Measurements from ENCODE around the gene KIF24.
"Not testable (repeated sequence)": the region's sequence is repeated elsewhere in the genome, so short reads cannot be mapped to it uniquely, and the experiment has no call there.

The KIF24 gene

DNA sequence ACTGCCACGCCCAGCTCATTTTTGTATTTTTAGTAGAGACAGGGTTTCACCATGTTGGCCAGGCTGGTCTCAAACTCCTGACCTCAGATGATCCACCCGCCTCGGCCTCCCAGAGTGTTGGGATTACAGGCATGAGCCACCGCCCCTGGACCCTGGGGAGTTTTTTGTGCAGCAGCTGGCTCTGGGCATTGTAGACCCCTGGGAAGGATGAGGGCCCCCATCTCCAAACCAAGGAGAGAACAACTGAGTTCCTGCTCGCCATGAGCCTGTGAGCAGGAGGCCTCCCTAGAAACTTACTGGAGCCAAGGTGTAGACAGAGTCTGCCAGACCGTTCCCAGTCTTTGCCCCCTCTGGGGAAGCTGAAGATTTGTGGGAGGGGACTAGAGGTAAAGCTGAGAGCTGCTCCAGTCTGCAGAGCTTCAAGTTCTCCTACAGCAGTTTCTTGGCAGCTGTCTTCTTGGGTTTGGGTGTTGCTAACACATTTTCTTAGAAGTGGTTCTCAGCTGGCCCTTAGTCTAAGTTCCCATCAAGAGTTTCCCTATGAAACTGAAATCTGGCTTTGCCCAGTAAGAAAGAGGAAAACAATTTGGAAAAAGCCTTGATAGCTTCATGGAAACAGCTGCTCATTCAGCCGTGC lies 12.7 kb upstream of the KIF24 start:
- Histone ChIP-seq H3K27me3 (ENCODE audit: control insufficient read depth in 2 of 2, insufficient read depth in 2 of 2, low read length in 2 of 2) (no peaks in the 10 kb centered on the region), H3K9ac (ENCODE audit: low read depth in 1 of 2, low read length in 2 of 2) (no peak overlapping the region), H3K36me3 (ENCODE audit: control insufficient read depth in 2 of 2, insufficient read depth in 2 of 2, low read length in 2 of 2) (peaks cover 29 to 35% of the 10 kb centered on the region in 2 donors), H3K4me1 (ENCODE audit: control insufficient read depth in 2 of 2, insufficient read depth in 2 of 2, low read length in 2 of 2) (no peaks in the 10 kb centered on the region), H3K27ac (ENCODE audit: low read depth in 2 of 2, low read length in 2 of 2) (no peak overlapping the region), H3K9me3 (ENCODE audit: control insufficient read depth in 2 of 2, low read length in 2 of 2) (no peaks in the 10 kb centered on the region), H3K4me3 (ENCODE audit: low read length in 2 of 2) (no peak overlapping the region)

DNA sequence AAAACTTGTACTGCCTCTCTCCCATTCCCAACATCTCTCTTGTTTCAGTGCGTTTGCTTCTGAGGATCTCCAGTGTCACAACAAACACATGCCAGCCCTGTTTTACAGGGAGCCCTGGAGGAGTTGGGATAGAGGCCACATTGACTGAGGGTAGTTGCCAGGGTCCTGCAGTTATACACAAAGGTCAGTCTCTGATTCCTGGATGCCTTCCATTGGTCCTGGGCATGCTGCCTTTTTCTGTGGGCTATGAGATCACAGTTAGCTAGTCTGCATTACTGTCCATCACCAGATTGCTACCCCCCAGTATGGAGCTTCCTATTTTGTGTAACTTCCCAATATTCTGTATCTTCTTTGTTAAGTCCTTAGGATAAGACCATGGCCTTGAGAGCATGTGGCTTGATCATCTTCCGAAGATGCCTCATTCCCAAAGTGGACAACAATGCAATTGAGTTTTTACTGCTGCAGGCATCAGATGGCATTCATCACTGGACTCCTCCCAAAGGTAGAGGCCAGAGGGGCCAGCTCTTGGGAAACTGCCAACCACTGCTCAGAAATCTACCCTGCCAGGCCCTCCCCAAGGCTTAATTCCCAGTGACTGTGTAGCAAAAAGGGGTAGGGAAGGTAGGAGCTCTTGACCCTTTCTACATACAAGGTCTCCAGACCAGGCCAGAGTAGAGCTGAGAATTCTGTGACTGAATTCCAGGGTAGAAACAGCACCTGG lies 9.8 kb upstream of the KIF24 start:
- Histone ChIP-seq H3K4me1 (ENCODE audit: control insufficient read depth in 2 of 2, insufficient read depth in 2 of 2, low read length in 2 of 2) (no peaks in the 10 kb centered on the region), H3K9ac (ENCODE audit: low read depth in 1 of 2, low read length in 2 of 2) (no peak overlapping the region), H3K36me3 (ENCODE audit: control insufficient read depth in 2 of 2, insufficient read depth in 2 of 2, low read length in 2 of 2) (peaks cover 29 to 35% of the 10 kb centered on the region in 2 donors)

DNA sequence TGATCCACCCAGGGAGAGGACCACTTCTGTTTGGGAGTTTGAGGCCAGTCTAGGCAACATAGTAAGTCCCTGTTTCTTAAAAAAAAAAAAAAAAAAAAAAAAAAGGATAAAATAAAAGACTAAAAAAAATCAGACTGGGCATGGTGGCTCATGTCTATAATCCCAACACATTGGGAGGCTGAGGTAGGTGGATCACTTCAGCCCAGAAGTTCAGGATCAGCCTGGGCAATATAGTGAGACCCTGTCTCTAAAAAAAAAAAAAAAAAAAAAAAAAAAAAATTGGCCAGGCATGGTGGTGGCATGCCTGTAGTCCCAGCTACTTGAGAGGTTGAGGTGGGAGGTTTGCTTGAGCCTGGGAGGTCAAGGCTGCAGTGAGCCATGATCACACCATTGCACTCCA lies 9.0 kb upstream of the KIF24 start:
- not testable (repeated sequence) for H3K4me1 ChIP-seq (ENCODE audit: control insufficient read depth in 2 of 2, insufficient read depth in 2 of 2, low read length in 2 of 2); H3K27ac ChIP-seq (ENCODE audit: low read depth in 2 of 2, low read length in 2 of 2); H3K9ac ChIP-seq (ENCODE audit: low read depth in 1 of 2, low read length in 2 of 2); H3K9me3 ChIP-seq (ENCODE audit: control insufficient read depth in 2 of 2, low read length in 2 of 2); H3K4me3 ChIP-seq (ENCODE audit: low read length in 2 of 2); H3K27me3 ChIP-seq (ENCODE audit: control insufficient read depth in 2 of 2, insufficient read depth in 2 of 2, low read length in 2 of 2)
- H3K36me3 ChIP-seq (ENCODE audit: control insufficient read depth in 2 of 2, insufficient read depth in 2 of 2, low read length in 2 of 2): peaks cover 21 to 30% of the 10 kb centered on the region in 2 donors

More for the DNA sequence above, 9.8 kb upstream of the KIF24 start:
- H3K27ac ChIP-seq (ENCODE audit: low read depth in 2 of 2, low read length in 2 of 2): no peak overlapping the region
- no peaks in the 10 kb centered on the region for H3K9me3 ChIP-seq (ENCODE audit: control insufficient read depth in 2 of 2, low read length in 2 of 2)
- no peaks in the 10 kb centered on the region for H3K27me3 ChIP-seq (ENCODE audit: control insufficient read depth in 2 of 2, insufficient read depth in 2 of 2, low read length in 2 of 2)
- H3K4me3 ChIP-seq (ENCODE audit: low read length in 2 of 2): no peak overlapping the region

DNA sequence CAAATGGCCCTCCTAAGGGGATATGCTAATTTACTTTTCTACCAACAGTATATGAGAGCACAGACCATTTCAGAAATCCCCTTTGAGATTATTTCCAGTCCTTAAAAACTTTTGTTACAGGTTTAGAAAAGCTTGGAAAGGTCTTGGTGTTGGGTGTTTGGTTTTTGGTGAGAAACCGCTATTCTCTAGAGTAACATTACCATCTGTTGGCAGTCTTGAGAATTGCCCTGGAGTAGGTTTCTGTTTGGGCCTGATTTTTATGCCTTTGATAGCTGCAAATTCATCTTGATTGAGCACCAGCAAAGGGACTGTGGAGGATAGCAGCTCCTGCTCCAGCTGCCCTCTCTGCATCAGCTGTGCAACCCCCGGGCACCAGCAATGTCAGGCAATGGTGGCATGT lies 8.3 kb upstream of the KIF24 start:
- no peak overlapping the region for H3K9ac ChIP-seq (ENCODE audit: low read depth in 1 of 2, low read length in 2 of 2)
- no peak overlapping the region for H3K4me3 ChIP-seq (ENCODE audit: low read length in 2 of 2)
- H3K9me3 ChIP-seq (ENCODE audit: control insufficient read depth in 2 of 2, low read length in 2 of 2): no peaks in the 10 kb centered on the region
- peaks cover 20 to 27% of the 10 kb centered on the region in 2 donors for H3K36me3 ChIP-seq (ENCODE audit: control insufficient read depth in 2 of 2, insufficient read depth in 2 of 2, low read length in 2 of 2)
- no peaks in the 10 kb centered on the region for H3K27me3 ChIP-seq (ENCODE audit: control insufficient read depth in 2 of 2, insufficient read depth in 2 of 2, low read length in 2 of 2)
- H3K27ac ChIP-seq (ENCODE audit: low read depth in 2 of 2, low read length in 2 of 2): no peak overlapping the region
- no peaks in the 10 kb centered on the region for H3K4me1 ChIP-seq (ENCODE audit: control insufficient read depth in 2 of 2, insufficient read depth in 2 of 2, low read length in 2 of 2)

DNA sequence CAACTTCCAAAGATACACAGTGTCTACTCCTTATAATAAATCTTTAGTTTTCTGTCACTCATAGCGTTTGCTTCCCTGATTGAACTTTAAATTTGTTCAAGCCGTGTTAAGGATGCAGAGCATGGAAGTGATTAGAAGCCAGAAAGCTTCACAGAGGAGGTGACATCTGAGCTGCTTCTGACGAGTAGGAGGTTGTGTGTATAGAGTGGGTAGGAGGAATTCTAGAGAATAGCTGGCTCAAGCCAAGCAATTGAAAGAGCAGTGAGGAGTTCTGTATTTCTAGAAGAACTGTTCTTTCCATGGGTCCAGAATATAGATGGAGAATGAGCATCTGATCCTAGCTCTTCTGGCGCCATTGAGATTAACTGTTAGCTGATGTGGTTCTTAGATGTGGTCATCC lies 6.3 kb upstream of the KIF24 start:
- Histone ChIP-seq H3K4me1 (ENCODE audit: control insufficient read depth in 2 of 2, insufficient read depth in 2 of 2, low read length in 2 of 2) (peaks cover 0 to 2% of the 10 kb centered on the region in 2 donors), H3K9ac (ENCODE audit: low read depth in 1 of 2, low read length in 2 of 2) (no peak overlapping the region), H3K27ac (ENCODE audit: low read depth in 2 of 2, low read length in 2 of 2) (no peak overlapping the region)

DNA sequence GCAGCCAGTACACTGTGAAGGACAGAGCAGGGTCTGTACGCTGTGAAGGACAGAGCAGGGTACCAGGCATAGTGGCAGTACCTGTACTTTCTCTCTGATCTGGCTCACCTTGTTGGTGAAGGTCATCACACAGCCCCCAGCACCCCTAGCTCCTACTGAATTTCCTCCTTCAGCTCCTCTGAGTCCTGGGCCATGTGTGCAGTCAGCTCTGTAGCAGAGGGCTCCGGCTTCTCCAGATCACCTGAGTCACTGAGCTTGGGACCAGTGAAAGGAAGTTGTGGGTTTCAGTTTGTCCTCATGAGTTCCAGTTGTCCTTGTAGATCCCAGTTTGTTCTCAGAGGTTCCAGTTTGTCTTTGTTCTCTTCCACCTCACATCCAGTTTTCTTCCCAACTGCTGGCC lies 5.8 kb upstream of the KIF24 start:
- no peak overlapping the region for H3K4me3 ChIP-seq (ENCODE audit: low read length in 2 of 2)
- H3K27ac ChIP-seq (ENCODE audit: low read depth in 2 of 2, low read length in 2 of 2): no peak overlapping the region
- H3K9ac ChIP-seq (ENCODE audit: low read depth in 1 of 2, low read length in 2 of 2): no peak overlapping the region
- no peaks in the 10 kb centered on the region for H3K9me3 ChIP-seq (ENCODE audit: control insufficient read depth in 2 of 2, low read length in 2 of 2)
- peaks cover 0 to 5% of the 10 kb centered on the region in 2 donors for H3K4me1 ChIP-seq (ENCODE audit: control insufficient read depth in 2 of 2, insufficient read depth in 2 of 2, low read length in 2 of 2)
- peaks cover 9 to 13% of the 10 kb centered on the region in 2 donors for H3K36me3 ChIP-seq (ENCODE audit: control insufficient read depth in 2 of 2, insufficient read depth in 2 of 2, low read length in 2 of 2)
- H3K27me3 ChIP-seq (ENCODE audit: control insufficient read depth in 2 of 2, insufficient read depth in 2 of 2, low read length in 2 of 2): no peaks in the 10 kb centered on the region

More for the DNA sequence above, 6.3 kb upstream of the KIF24 start:
- H3K9me3 ChIP-seq (ENCODE audit: control insufficient read depth in 2 of 2, low read length in 2 of 2): no peaks in the 10 kb centered on the region
- no peaks in the 10 kb centered on the region for H3K27me3 ChIP-seq (ENCODE audit: control insufficient read depth in 2 of 2, insufficient read depth in 2 of 2, low read length in 2 of 2)
- H3K4me3 ChIP-seq (ENCODE audit: low read length in 2 of 2): no peak overlapping the region
- H3K36me3 ChIP-seq (ENCODE audit: control insufficient read depth in 2 of 2, insufficient read depth in 2 of 2, low read length in 2 of 2): peaks cover 12 to 15% of the 10 kb centered on the region in 2 donors

DNA sequence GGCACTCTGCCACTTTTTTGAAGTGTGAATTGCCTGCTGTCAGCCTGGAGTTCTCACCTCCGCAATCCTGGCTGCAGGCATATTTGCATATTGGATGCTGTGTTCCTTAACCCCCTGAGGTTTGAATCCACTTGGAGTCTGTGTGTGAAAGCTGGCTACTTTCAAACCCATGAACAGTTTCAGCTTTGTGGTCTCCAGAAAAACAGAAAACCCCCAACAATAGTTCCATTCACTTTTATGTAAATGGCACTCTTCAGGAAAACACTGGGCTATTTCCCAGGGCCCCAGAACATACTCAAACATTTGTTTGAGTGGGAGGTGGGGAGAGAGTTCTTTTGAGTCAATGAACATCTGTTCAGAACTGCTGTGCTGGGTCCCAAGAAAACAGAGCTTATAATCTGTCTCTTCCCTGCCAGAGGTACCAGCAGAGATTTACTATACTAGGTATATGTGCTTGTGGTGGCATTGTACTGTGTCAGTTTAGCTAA lies 5.3 kb upstream of the KIF24 start:
- Histone ChIP-seq H3K27ac (ENCODE audit: low read depth in 2 of 2, low read length in 2 of 2) (no peak overlapping the region), H3K36me3 (ENCODE audit: control insufficient read depth in 2 of 2, insufficient read depth in 2 of 2, low read length in 2 of 2) (peaks cover 9 to 10% of the 10 kb centered on the region in 2 donors), H3K9ac (ENCODE audit: low read depth in 1 of 2, low read length in 2 of 2) (no peak overlapping the region), H3K27me3 (ENCODE audit: control insufficient read depth in 2 of 2, insufficient read depth in 2 of 2, low read length in 2 of 2) (no peaks in the 10 kb centered on the region), H3K4me3 (ENCODE audit: low read length in 2 of 2) (no peak overlapping the region), H3K9me3 (ENCODE audit: control insufficient read depth in 2 of 2, low read length in 2 of 2) (no peaks in the 10 kb centered on the region), H3K4me1 (ENCODE audit: control insufficient read depth in 2 of 2, insufficient read depth in 2 of 2, low read length in 2 of 2) (peaks cover 0 to 5% of the 10 kb centered on the region in 2 donors)

DNA sequence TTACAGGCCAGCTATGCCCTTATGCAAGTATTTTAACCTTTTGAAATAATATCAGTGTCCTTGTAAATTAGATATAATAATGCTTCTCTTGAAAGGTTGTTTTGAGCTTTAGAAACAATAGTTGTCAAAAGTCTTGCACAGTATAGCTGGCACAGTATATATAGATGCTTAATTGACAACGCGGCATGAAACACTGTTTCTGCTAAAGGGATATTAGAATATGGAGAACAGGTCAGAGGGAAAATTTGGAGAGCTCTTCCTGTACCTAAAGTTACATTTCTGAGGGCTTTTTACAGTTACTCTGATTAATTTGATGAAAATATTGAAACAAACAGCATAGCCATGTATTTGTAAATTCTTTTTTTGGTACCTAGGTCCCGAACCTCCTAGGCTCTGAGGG lies 4.8 kb upstream of the KIF24 start:
- Histone ChIP-seq H3K4me1 (ENCODE audit: control insufficient read depth in 2 of 2, insufficient read depth in 2 of 2, low read length in 2 of 2) (peaks cover 0 to 5% of the 10 kb centered on the region in 2 donors), H3K9me3 (ENCODE audit: control insufficient read depth in 2 of 2, low read length in 2 of 2) (no peaks in the 10 kb centered on the region), H3K27me3 (ENCODE audit: control insufficient read depth in 2 of 2, insufficient read depth in 2 of 2, low read length in 2 of 2) (no peaks in the 10 kb centered on the region), H3K9ac (ENCODE audit: low read depth in 1 of 2, low read length in 2 of 2) (no peak overlapping the region), H3K4me3 (ENCODE audit: low read length in 2 of 2) (no peak overlapping the region), H3K27ac (ENCODE audit: low read depth in 2 of 2, low read length in 2 of 2) (no peak overlapping the region), H3K36me3 (ENCODE audit: control insufficient read depth in 2 of 2, insufficient read depth in 2 of 2, low read length in 2 of 2) (peaks cover 4 to 5% of the 10 kb centered on the region in 2 donors)

DNA sequence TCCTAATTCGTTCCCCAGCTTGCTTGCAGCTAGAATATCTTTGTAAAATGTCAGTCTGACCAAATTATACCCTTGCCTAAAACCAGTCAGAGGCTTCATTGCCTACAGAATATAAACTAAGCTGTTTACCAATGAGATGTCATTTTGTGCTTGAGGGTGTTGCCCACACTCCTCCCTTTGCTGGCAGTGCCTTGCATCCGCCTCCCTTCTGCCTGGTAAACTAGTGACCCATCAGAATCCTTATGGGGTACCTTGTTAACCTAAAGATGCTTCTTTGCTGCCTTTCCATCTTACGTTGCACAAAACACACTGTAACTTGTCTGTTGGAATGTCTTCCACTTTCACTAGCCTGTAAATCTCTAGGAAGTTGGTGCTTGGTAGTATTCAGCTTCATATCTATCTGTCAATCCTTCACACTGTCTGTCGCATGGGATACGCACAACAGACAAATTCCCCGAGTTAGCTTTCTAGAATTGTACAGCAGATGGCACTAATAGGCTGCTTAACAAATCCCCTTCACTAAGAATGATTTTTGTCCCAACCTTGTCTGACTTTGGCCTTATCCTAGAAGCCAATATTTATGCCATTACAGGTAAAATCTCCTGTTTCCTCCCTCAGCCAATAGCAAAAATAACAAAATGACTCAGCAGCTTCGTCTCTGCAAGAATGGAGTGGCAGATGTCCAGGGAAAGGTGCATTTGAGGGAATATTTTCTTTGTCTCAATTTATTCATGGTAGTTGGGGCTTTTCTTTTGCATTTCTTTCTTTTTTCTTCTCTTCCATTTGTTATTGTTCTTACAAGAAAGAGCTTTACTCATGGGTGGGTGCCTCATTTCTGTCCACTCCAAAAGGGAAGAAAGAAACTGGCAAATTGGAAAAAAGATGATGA lies 3.3 kb upstream of the KIF24 start:
- Histone ChIP-seq H3K27ac (ENCODE audit: low read depth in 2 of 2, low read length in 2 of 2) (no peak overlapping the region), H3K36me3 (ENCODE audit: control insufficient read depth in 2 of 2, insufficient read depth in 2 of 2, low read length in 2 of 2) (no peaks in the 10 kb centered on the region)

DNA sequence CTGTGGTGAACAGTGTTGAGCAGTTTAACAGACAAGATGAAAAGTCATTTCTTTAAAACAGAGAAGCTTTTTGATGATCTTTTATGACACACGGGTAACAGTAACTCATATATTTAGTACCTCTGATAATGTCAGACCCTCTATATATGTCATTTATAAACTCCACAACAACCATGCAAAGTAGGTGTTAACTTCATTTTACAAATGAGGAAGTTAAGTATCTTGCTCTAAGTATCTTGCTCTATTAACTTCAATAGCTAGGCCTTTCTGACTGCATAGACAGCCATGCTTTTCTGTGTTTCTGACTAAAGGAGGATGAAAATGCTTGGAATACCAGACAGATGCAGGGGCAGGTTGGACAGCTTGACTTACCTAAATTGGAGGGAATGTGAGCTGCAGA lies 2.1 kb upstream of the KIF24 start:
- Histone ChIP-seq H3K9me3 (ENCODE audit: control insufficient read depth in 2 of 2, low read length in 2 of 2) (no peaks in the 10 kb centered on the region), H3K27ac (ENCODE audit: low read depth in 2 of 2, low read length in 2 of 2) (no peak overlapping the region), H3K4me1 (ENCODE audit: control insufficient read depth in 2 of 2, insufficient read depth in 2 of 2, low read length in 2 of 2) (peaks cover 0 to 7% of the 10 kb centered on the region in 2 donors), H3K36me3 (ENCODE audit: control insufficient read depth in 2 of 2, insufficient read depth in 2 of 2, low read length in 2 of 2) (no peaks in the 10 kb centered on the region), H3K27me3 (ENCODE audit: control insufficient read depth in 2 of 2, insufficient read depth in 2 of 2, low read length in 2 of 2) (no peaks in the 10 kb centered on the region), H3K4me3 (ENCODE audit: low read length in 2 of 2) (no peak overlapping the region), H3K9ac (ENCODE audit: low read depth in 1 of 2, low read length in 2 of 2) (no peak overlapping the region)

More for the DNA sequence above, 3.3 kb upstream of the KIF24 start:
- Histone ChIP-seq H3K4me3 (ENCODE audit: low read length in 2 of 2) (no peak overlapping the region), H3K9ac (ENCODE audit: low read depth in 1 of 2, low read length in 2 of 2) (no peak overlapping the region), H3K27me3 (ENCODE audit: control insufficient read depth in 2 of 2, insufficient read depth in 2 of 2, low read length in 2 of 2) (no peaks in the 10 kb centered on the region), H3K4me1 (ENCODE audit: control insufficient read depth in 2 of 2, insufficient read depth in 2 of 2, low read length in 2 of 2) (peaks cover 0 to 7% of the 10 kb centered on the region in 2 donors), H3K9me3 (ENCODE audit: control insufficient read depth in 2 of 2, low read length in 2 of 2) (no peaks in the 10 kb centered on the region)

Data from mucosa of rectum (tissue), 2 donors.